ENCODE measurements around the gene TLR10. TPM values are rescaled to one million over a fixed set of nuclear protein-coding genes. Genes with fewer than 3 reads are reported as not detected.
"Not testable (repeated sequence)": the region's sequence is repeated elsewhere in the genome, so short reads cannot be mapped to it uniquely, and the experiment has no call there.

The TLR10 gene
- total and polyA plus RNA-seq, 3 experiments from 2014 or later = not detected

GRCh38 chr4:38774181-38774955, 8.4 kb downstream of the TLR10 start:
- Histone ChIP-seq H3K27ac (ENCODE audit: low read depth, low read length) (no peak overlapping the region), H3K9me3 (ENCODE audit: low read length) (no peaks in the 10 kb centered on the region), H3K27me3 (ENCODE audit: insufficient read depth, low read length, poor library complexity, severe bottlenecking) (peaks cover 4% of the 10 kb centered on the region), H3K4me3 (ENCODE audit: low read length) (no peak overlapping the region), H3K36me3 (ENCODE audit: insufficient read depth, low read length) (no peaks in the 10 kb centered on the region), H3K4me1 (ENCODE audit: insufficient read depth, low read length) (no peaks in the 10 kb centered on the region)
- POLR2A ChIA-PET = no interaction called here
- H3K27me3 Mint-ChIP-seq = peaks cover 10 to 48% of the 10 kb centered on the region in 2 donors
- no peak overlapping the region for H3K4me3 Mint-ChIP-seq
- H3K36me3 Mint-ChIP-seq = peaks cover 0 to 6% (median 1%) of the 10 kb centered on the region in 3 donors
- no peak overlapping the region for H3K27ac Mint-ChIP-seq
- CTCF ChIA-PET = interaction anchor here (3.6 to 6.9 kb wide), 2 partner anchors 8 to 15 kb away, joined by 17 to 43 read pairs; partner anchors contain the start of gene TLR10
- peaks cover 0 to 7% (median 0%) of the 10 kb centered on the region in 5 donors for H3K9me3 Mint-ChIP-seq
- H3K4me1 Mint-ChIP-seq = no peaks in the 10 kb centered on the region
- no peak for DNase-seq

- H3K36me3 Mint-ChIP-seq; POLR2A ChIA-PET; H3K9me3 Mint-ChIP-seq; H3K27ac Mint-ChIP-seq; H3K4me1 Mint-ChIP-seq; H3K36me3 ChIP-seq (ENCODE audit: insufficient read depth, low read length); H3K4me3 ChIP-seq (ENCODE audit: low read length); H3K9me3 ChIP-seq (ENCODE audit: low read length); DNase-seq; H3K4me1 ChIP-seq (ENCODE audit: insufficient read depth, low read length); H3K4me3 Mint-ChIP-seq; H3K27ac ChIP-seq (ENCODE audit: low read depth, low read length); H3K27me3 ChIP-seq (ENCODE audit: insufficient read depth, low read length, poor library complexity, severe bottlenecking): not testable (repeated sequence)
- CTCF ChIA-PET = interaction anchor here (0.9 to 6.9 kb wide), 2 partner anchors 10 to 591 kb away, joined by 3 to 43 read pairs; no protein-coding TSS in a partner anchor
- peaks cover 7 to 32% of the 10 kb centered on the region in 2 donors for H3K27me3 Mint-ChIP-seq
Observed at GRCh38 chr4:38770281-38770680, 12.5 kb downstream of the TLR10 start.

- Mint-ChIP-seq H3K4me1 (no peaks in the 10 kb centered on the region), H3K36me3 (peaks cover 0 to 4% (median 1%) of the 10 kb centered on the region in 3 donors), H3K27ac (no peak overlapping the region), H3K4me3 (no peak overlapping the region), H3K9me3 (peaks cover 0 to 5% (median 0%) of the 10 kb centered on the region in 5 donors), H3K27me3 (peaks cover 3 to 27% of the 10 kb centered on the region in 2 donors)
- no peak overlapping the region for H3K4me3 ChIP-seq (ENCODE audit: low read length)
- ChIA-PET CTCF (interaction anchor here (0.9 to 6.9 kb wide), 2 partner anchors 10 to 590 kb away, joined by 3 to 43 read pairs; no protein-coding TSS in a partner anchor), POLR2A (no interaction called here)
- no peaks in the 10 kb centered on the region for H3K9me3 ChIP-seq (ENCODE audit: low read length)
- H3K36me3 ChIP-seq (ENCODE audit: insufficient read depth, low read length) = no peaks in the 10 kb centered on the region
- no peak for DNase-seq
- no peaks in the 10 kb centered on the region for H3K27me3 ChIP-seq (ENCODE audit: insufficient read depth, low read length, poor library complexity, severe bottlenecking)
- no peaks in the 10 kb centered on the region for H3K4me1 ChIP-seq (ENCODE audit: insufficient read depth, low read length)
- no peak overlapping the region for H3K27ac ChIP-seq (ENCODE audit: low read depth, low read length)
Observed at GRCh38 chr4:38769857-38770256, 12.9 kb downstream of the TLR10 start.

GRCh38 chr4:38769441-38769840, 13.3 kb downstream of the TLR10 start:
- Histone ChIP-seq H3K27me3 (ENCODE audit: insufficient read depth, low read length, poor library complexity, severe bottlenecking) (no peaks in the 10 kb centered on the region), H3K9me3 (ENCODE audit: low read length) (no peaks in the 10 kb centered on the region), H3K36me3 (ENCODE audit: insufficient read depth, low read length) (no peaks in the 10 kb centered on the region), H3K4me1 (ENCODE audit: insufficient read depth, low read length) (no peaks in the 10 kb centered on the region), H3K27ac (ENCODE audit: low read depth, low read length) (no peak overlapping the region), H3K4me3 (ENCODE audit: low read length) (no peak overlapping the region)
- no peak for DNase-seq
- Mint-ChIP-seq H3K27ac (no peak overlapping the region), H3K27me3 (peaks cover 3 to 23% of the 10 kb centered on the region in 2 donors), H3K4me1 (no peaks in the 10 kb centered on the region), H3K4me3 (no peak overlapping the region), H3K9me3 (peaks cover 0 to 5% (median 0%) of the 10 kb centered on the region in 5 donors), H3K36me3 (peaks cover 0 to 4% (median 0%) of the 10 kb centered on the region in 3 donors)
- ChIA-PET POLR2A (no interaction called here), CTCF (interaction anchor here (6.9 kb wide), 1 partner anchor 10 kb away, joined by 43 read pairs; no protein-coding TSS in a partner anchor)

- no peaks in the 10 kb centered on the region for H3K4me1 Mint-ChIP-seq
- peaks cover 3 to 19% of the 10 kb centered on the region in 2 donors for H3K27me3 Mint-ChIP-seq
- H3K9me3 Mint-ChIP-seq = peaks cover 0 to 5% (median 0%) of the 10 kb centered on the region in 5 donors
- H3K4me1 ChIP-seq (ENCODE audit: insufficient read depth, low read length) = no peaks in the 10 kb centered on the region
- H3K36me3 ChIP-seq (ENCODE audit: insufficient read depth, low read length) = no peaks in the 10 kb centered on the region
- CTCF ChIA-PET = interaction anchor here (6.9 kb wide), 1 partner anchor 9 kb away, joined by 43 read pairs; no protein-coding TSS in a partner anchor
- H3K27me3 ChIP-seq (ENCODE audit: insufficient read depth, low read length, poor library complexity, severe bottlenecking) = no peaks in the 10 kb centered on the region
- no peak overlapping the region for H3K4me3 ChIP-seq (ENCODE audit: low read length)
- POLR2A ChIA-PET = no interaction called here
- H3K36me3 Mint-ChIP-seq = peaks cover 0 to 4% (median 0%) of the 10 kb centered on the region in 3 donors
- no peak overlapping the region for H3K4me3 Mint-ChIP-seq
- no peaks in the 10 kb centered on the region for H3K9me3 ChIP-seq (ENCODE audit: low read length)
- no peak for DNase-seq
- no peak overlapping the region for H3K27ac ChIP-seq (ENCODE audit: low read depth, low read length)
- no peak overlapping the region for H3K27ac Mint-ChIP-seq
Observed at GRCh38 chr4:38768968-38769394, 13.8 kb downstream of the TLR10 start.

GRCh38 chr4:38766940-38767339, 15.8 kb downstream of the TLR10 start:
- H3K4me1 Mint-ChIP-seq; H3K4me3 Mint-ChIP-seq; H3K36me3 ChIP-seq (ENCODE audit: insufficient read depth, low read length); H3K9me3 ChIP-seq (ENCODE audit: low read length); H3K36me3 Mint-ChIP-seq; H3K27me3 ChIP-seq (ENCODE audit: insufficient read depth, low read length, poor library complexity, severe bottlenecking); DNase-seq; POLR2A ChIA-PET; H3K27ac ChIP-seq (ENCODE audit: low read depth, low read length); H3K4me1 ChIP-seq (ENCODE audit: insufficient read depth, low read length); H3K27ac Mint-ChIP-seq; H3K9me3 Mint-ChIP-seq; H3K4me3 ChIP-seq (ENCODE audit: low read length): not testable (repeated sequence)
- H3K27me3 Mint-ChIP-seq = peaks cover 4 to 10% of the 10 kb centered on the region in 2 donors
- CTCF ChIA-PET = interaction anchor here (0.8 to 2.8 kb wide), 2 partner anchors 15 to 93 kb away, joined by 7 to 11 read pairs; partner anchors contain the start of gene TLR10

- no peaks in the 10 kb centered on the region for H3K4me1 ChIP-seq (ENCODE audit: insufficient read depth, low read length)
- no peaks in the 10 kb centered on the region for H3K9me3 ChIP-seq (ENCODE audit: low read length)
- H3K27ac ChIP-seq (ENCODE audit: low read depth, low read length) = no peak overlapping the region
- CTCF ChIA-PET = interaction anchor here (1.2 to 2.8 kb wide), 2 partner anchors 95 to 138 kb away, joined by 5 to 11 read pairs; no protein-coding TSS in a partner anchor
- Mint-ChIP-seq H3K4me3 (no peak overlapping the region), H3K27ac (no peak overlapping the region), H3K4me1 (peaks cover 4 to 10% (median 4%) of the 10 kb centered on the region in 3 donors), H3K27me3 (peaks cover 4 to 6% of the 10 kb centered on the region in 2 donors), H3K9me3 (peaks cover 0 to 2% (median 0%) of the 10 kb centered on the region in 5 donors), H3K36me3 (no peaks in the 10 kb centered on the region)
- DNase-seq = no peak
- no peaks in the 10 kb centered on the region for H3K36me3 ChIP-seq (ENCODE audit: insufficient read depth, low read length)
- POLR2A ChIA-PET = no interaction called here
- H3K4me3 ChIP-seq (ENCODE audit: low read length) = no peak overlapping the region
- H3K27me3 ChIP-seq (ENCODE audit: insufficient read depth, low read length, poor library complexity, severe bottlenecking) = no peaks in the 10 kb centered on the region
Observed at GRCh38 chr4:38765382-38765781, 17.4 kb downstream of the TLR10 start.

- Histone ChIP-seq H3K27ac (ENCODE audit: low read depth, low read length) (no peak overlapping the region), H3K27me3 (ENCODE audit: insufficient read depth, low read length, poor library complexity, severe bottlenecking) (no peaks in the 10 kb centered on the region), H3K36me3 (ENCODE audit: insufficient read depth, low read length) (no peaks in the 10 kb centered on the region), H3K9me3 (ENCODE audit: low read length) (no peaks in the 10 kb centered on the region), H3K4me1 (ENCODE audit: insufficient read depth, low read length) (no peaks in the 10 kb centered on the region), H3K4me3 (ENCODE audit: low read length) (no peak overlapping the region)
- H3K27me3 Mint-ChIP-seq = peaks cover 4 to 6% of the 10 kb centered on the region in 2 donors
- peaks cover 0 to 2% (median 0%) of the 10 kb centered on the region in 5 donors for H3K9me3 Mint-ChIP-seq
- CTCF ChIA-PET = interaction anchor here (1.2 to 2.8 kb wide), 2 partner anchors 96 to 139 kb away, joined by 5 to 11 read pairs; no protein-coding TSS in a partner anchor
- H3K4me3 Mint-ChIP-seq = no peak overlapping the region
- H3K36me3 Mint-ChIP-seq = no peaks in the 10 kb centered on the region
- POLR2A ChIA-PET = no interaction called here
- peaks cover 4 to 10% (median 7%) of the 10 kb centered on the region in 3 donors for H3K4me1 Mint-ChIP-seq
- no peak for DNase-seq
- H3K27ac Mint-ChIP-seq = no peak overlapping the region
Observed at GRCh38 chr4:38764277-38764676, 18.5 kb downstream of the TLR10 start.

Data from CD8-positive, alpha-beta memory T cell (primary cell).